HG03575 (cell line): Measurements from ENCODE around the gene AFDN.

Experiments
- ATAC-seq: cut with Tn5 transposase; IDR thresholded peaks from one replicate; pipeline ENCODE4 v1.9.1; 2021; ENCODE audit not compliant: unreplicated experiment, insufficient number of reproducible peaks, low FRiP score; ENCODE audit errors: extremely low read depth

The AFDN gene

DNA sequence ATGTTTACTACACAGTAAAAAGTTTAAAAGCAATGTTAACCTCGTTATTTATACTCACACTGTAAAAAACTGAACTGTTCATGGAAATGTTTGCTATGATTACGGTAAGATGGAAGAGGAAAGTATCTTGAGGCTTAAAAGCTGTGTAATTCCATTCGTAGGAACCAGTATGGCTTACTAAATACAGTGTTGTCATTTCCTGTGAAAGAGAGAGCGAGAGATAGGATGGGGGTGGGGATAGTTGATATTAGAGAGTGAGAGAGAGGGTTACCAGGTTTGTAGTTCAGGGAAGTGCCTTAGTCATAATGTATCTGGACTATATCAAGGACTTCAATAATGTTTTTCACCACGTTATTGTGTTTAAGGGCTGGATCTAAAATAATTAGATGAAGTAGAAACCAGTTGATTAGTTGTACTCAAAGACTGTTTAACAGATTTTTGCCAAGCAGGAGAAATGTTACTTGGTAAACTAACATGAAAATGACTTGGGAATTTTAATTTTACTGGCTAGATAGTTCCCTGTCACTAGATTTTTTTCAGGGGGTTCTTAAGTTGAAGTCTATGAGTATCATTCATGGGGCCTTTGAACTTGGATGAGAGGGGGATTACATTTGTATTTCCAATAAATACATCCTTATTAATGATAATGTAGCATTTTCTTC lies 30.4 kb downstream of the AFDN start:
- no peak for ATAC-seq

DNA sequence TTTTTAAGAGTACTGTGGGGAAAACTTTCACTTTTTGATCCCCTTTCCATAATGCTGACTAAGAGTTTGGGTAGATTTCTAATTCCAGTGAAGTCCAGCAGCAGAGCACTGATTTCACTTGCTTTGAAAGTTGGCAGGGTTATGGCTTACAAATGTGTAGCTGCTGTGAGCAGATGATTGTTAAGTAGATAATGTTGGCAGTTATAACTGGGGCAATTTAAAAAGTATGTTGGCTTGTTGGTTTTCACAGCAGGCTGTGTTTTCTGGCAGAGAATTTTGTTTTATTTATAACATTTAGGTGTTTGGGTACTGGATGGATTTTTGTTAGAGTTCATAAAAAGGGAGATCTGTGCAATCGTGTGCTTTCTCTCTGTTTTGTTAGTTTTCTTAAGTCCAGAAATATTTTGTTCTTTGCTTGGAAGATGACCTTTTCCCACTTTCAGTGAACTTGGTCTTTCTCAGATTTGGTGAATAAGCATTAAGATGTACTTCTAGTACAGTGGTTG lies 31.4 kb downstream of the AFDN start:
- no peak for ATAC-seq

DNA sequence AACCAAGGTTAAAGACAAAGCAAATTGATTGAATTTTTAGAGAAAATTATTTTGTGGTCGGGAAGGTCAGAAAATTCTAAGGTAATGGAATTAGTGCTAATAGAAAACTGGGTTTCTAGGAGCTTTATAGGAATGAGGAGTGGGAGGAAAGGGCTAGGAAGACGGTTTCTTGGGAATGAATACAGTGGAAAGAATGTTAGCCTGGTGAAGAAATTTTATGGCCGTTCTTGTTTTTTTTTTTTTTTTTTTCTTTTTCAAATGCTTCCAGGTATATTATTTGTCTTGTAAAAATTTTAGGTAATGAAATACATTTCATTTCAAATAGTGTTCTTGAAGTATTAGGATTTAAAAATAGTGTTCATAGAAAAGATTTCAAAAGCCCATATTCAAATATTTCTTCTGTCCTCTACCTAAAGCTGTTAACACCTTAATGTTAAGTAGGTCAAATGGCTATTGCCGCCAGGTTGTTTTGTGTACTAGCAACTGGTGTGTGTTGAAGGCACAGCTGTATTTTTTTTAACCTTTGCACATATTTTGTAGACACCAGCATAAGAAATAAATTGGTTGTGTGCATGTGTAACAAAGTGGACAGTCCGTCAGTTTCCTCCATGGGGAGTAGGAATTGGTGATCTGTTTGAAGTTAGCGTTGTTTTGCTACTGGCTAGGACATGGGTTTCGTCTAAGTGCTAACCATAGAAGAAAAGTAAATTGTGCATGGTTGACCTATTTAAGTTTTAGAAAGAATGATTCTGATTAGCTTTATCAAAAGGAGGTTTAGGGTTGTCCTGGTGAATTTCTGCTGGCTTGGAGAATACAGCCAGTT lies 32.3 kb downstream of the AFDN start:
- no peak for ATAC-seq

DNA sequence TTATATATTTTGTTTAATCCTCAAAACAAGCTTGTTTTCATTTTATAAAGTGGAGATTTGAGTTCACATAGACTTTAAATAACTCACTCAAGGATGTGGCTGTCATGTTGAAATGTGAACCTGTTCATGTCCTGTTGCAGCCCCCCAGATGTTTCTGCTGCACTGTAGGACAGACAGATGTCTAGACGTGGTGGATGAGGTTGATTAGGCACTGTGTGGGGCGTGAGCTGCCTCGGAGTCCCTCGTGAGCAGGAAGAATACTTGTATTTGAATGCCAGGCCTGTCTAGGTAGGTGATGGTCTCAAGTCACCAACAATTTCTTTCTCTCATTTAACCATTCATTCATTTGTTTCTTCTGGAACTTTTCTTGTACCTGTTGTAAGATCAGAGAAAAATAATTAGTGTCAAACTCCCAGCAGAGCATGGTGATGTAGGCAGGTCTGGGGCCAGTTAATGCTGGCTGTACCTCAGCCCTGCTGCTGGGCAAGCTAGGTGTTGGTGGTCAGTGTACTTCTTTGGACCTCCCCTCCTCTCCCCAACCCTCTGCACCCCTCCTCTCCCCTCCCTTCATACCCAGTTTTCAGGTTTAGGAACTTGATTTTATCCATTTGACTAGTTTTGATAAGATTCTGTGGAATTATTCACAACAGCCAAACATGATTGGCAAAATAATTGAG lies 34.0 kb downstream of the AFDN start:
- ATAC-seq: no peak

DNA sequence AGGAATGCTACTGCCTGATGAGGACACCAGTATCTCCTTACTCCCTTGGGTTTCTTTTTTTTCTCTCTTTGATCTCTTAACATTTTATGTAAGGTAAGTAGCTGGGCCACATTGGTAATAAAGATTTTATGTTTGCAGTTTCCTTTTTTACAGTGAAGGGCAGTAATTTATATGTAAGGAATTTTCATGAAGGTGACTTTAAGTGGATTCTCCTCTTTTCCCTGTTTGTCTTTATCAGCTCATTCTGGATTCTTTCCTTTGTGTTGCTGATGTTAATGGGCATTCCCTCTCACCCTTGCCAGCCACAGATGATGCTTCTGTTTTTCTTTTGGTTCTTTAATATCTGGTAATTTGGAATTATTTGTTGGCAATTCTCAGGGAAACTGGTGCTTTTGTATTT lies 34.7 kb downstream of the AFDN start:
- ATAC-seq: no peak

DNA sequence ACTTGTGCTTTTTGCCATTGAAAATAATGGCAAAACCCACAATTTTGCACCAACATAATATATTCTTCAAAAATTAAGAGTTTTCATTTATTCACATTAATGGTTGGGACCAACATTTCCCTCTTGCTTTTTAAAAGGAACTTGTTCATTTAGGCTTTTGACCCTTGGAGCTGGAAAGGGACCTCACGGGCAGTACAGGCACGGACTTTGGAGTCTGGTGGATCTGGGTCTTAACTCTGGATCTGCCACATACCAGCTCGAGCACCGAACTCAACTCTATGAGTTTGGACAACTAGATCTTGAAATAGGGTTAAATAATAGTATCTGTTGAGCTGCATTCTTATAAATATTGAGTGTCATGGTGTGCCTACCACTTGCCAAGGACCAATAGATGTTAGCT lies 37.2 kb downstream of the AFDN start:
- no peak for ATAC-seq

DNA sequence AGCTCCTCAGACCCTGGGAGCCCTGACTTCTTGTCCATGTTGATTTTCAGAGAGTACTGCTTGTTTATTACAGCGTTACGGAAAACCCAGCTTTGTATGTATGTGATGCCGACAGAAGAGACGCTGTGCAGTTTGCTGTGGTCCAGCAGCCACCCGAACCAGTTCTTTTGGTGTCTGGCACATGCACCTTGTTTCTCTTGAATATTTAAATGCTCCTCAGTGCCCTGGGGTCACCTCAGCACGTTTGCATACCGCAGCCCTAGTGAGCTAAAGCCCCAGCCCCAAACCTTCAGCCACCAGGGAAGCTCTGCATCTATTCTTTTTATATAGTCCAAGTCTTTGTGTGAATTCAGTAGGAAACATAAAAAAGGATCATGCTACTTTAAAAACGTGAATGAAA lies 39.9 kb downstream of the AFDN start:
- no peak for ATAC-seq

DNA sequence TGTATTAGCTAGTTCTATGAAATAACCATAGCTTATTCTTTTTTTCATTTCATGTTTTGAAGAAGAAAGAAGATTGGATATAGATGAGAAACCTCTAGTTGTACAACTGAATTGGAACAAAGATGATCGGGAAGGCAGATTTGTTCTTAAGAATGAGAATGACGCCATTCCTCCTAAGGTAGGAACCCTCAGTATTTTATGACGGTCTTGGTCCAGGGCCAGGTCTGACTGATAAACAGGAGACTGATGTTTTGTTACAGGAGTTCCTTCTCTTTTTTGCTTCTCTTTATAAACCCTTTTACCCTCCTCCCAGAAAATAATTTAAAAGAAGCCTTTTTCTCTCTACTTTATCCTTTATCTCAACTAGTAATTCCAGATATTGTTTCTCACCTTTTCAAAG lies 43.6 kb downstream of the AFDN start:
- ATAC-seq: no peak

DNA sequence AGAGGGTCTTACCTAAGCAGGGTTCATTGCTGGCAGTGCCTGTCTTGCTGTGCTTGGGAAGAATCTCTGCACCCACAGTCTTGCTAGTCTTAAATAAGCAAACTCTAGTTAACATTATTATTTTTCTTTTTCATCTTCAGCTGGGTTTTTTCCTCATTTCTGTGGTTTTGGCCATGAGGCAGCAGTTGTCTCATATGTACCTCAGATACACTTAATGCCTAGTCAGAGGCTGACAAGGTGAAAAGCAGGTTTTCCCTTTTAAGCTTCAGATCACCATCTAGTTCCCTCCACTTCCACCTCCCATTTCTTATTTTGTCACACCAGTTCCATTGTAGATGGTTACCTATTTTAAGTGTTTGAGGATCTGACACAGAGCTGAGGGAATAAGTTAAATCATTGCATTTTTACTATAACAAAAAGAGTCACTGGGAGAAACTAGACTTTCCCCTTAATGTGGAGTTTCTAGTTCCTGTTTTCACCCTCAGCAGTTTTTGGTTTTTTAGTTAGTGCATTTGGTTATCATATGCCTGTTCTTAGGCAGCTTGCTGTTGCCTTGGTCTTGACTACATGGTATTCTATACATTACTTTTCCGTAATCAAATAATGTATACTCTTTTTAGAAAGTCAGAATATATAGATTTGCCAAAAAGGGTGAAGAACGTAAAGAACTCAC lies 46.0 kb downstream of the AFDN start:
- ATAC-seq: no peak

DNA sequence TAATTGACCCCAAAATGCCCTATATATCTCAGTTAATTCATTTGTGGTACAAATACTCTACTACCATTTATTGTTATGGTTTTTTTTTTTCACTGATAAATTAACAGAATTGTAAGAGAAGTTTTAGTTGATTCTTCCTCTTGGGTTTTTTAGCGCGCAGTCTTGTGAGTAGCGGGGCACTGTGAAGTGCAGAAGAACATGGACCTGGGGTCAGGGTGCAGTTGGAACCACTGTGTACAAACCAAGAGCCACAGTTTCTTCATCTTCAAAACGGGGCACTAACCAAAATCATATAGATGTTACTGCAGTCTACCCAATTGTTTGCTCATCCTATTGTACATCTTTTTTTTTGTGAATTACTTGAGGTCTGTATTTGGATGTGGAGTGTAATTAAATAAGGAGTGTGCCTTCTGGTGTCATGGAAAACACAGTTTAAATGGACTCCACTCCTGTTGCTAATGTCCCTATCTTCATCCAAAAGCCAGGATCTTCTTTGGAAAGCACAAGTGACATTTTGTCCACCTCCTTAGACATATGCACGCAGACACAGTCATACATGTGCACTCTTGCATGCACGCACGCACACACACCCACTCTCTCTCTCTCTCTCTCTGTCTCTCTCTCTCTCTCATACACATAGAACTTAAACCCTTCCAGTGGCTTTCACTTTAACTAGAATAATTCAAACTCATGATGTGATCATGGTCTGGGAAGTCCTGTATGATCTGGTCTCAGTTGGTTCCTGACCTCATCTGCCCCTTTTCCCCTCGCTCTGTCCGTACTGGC lies 51.5 kb downstream of the AFDN start:
- no peak for ATAC-seq

DNA sequence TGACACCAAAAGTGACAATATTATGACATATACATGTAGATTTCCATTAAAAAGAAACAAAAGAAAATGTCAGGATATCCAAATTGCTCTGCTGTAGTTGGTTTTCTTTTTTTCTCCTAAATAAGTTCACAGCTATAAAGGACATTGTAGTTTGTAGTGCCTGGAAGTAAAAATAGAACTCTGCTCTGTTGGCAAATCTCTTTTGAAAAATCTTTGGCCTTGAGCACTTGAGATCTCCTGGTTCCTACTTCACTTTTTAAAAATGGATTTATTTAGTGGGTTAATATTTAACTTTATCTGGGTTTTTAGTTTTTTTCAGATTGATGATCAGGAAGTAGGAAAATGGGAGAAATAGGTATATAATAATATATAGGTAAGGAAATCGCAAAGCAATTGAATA lies 52.9 kb downstream of the AFDN start:
- no peak for ATAC-seq

DNA sequence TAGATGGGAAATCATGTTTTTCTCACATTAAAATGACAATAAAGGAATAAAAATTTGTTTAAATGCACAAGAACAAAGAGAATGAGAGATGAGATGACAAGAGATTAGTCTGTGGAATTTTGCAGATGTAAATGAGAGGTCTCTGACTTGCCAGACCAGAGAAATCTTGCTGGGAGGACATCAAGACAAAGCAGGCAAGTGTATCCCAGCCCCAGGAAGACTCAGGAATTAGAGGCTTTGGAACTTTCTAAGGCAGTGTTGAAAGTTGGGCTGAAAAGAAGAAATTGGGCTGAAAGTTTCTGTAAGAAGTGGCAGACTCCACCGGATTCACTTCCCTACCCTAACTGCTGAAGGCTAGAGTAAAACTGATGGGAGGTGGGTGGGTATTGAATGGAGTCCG lies 54.6 kb downstream of the AFDN start:
- no peak for ATAC-seq

DNA sequence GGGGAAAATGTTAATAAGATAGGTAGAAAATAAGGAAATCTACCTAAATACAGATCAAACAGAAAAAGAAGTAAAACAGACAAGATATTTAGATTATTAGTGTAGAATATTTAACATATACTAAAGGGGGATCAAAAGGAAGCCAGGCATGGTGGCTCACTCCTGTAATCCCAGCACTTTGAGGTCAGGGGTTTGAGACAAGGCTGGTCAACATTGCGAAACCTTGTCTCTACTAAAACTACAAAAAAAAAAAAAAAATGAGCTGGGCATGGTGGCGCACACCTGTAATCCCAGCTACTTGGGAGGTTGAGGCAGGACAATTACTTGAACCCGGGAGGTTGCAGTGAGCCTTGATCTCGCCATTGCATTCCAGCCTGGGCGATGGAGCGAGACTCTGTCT lies 55.5 kb downstream of the AFDN start:
- no peak for ATAC-seq

DNA sequence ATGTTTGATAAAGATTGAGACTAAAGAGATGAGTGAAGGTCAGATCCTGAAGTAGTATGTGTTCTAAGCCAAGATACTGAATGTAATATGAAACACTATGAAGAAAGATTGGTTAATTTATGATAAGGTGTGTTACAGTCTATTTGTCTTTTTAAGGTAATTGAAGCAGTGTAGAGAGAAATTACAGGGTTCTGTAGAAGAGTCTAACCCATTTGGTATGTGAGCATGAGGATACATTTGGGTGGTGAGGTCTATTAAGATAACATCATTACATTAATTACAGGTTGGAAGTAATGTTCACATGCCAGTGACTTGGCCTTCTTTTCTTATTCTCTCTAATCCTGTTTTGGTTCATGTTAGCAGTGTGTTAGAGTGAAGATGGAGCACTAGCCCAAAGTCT lies 61.4 kb downstream of the AFDN start:
- ATAC-seq: no peak

DNA sequence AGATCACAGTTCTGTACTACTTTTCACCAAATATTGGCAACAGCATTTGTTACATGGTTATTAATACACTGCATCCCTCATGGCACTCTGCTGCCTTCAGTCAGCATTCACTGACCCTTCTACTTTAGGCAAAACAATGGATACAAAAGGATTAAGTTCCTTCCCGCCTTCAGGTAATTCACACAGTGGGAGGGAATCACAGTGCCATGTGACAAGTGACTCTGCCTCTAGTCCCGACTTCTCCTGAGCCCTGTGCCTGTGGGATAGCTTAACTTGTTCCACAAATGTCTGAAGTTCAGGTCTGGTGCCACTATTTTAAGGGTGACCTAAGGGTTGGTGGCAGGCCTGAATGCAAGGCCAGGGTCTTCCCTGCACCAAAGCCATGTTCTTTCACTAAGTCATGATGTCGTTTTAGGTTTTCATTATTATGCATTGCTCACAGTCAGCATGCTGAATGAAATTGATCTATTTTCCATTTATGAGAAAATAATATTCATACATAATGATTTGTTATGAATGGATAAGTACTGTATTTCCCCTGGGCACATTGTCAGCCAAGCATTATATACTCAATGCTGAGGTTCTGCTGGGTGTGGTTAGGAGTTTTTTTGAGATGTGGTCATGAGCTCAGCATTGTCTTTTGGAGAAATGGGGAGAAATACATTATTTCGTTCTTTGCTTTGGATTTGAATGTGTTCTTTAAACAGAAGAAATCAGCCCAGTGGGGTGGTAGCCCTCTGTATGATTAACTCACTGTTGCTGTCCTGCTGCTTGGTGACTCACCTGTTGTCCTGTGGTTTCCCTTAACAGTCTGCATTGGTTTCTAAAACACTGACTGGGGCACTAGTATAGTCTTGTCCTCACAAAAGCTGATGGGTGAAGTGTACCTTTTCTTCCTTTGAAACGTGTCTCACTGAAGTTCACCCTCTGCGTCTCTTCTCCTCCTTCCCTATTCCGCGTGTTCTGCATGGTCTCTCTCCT lies 66.4 kb downstream of the AFDN start:
- ATAC-seq: no peak

DNA sequence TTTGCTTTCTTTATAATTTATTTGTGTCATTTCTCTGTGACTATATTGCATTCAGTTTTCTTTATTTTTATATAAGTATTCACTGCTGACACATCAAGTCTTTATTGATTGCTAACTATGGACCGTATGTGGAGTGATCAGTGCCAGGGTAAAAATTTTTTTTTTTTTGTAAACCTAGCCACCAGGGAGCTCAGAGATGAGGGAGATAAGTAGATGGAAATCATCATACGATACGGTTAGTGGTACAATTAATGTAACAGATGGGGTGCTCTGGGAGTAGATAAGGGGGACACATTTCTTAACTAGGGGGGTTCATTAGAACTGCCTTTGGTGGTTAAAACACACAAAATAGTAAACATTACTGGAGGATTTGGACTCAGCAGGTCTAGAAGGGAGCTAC lies 68.3 kb downstream of the AFDN start:
- ATAC-seq: no peak

DNA sequence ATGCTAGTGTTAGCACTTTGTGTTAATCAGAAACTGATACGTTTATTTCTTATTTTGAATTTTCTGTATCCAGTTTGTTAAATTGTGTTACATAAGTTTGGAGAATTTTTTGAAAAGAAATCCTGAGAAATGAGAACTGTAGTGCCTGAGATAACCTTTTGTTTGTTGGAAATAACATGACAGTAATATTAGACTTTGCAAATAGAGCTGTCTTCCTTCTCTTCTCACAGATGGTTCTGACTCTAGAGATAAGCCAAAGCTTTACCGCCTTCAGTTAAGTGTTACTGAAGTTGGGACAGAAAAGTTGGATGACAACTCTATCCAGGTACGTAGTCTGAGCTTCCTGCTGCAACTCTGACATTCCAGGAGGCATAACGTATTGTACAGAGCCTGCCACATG lies 69.9 kb downstream of the AFDN start:
- ATAC-seq: no peak
